GM18909 (cell line): ENCODE results near the gene UGGT2.
"Not testable (repeated sequence)": the region's sequence is repeated elsewhere in the genome, so short reads cannot be mapped to it uniquely, and the experiment has no call there.

ENCODE experiments used
- ATAC-seq: cut with Tn5 transposase; IDR thresholded peaks from one replicate; pipeline ENCODE4 v1.9.1; 2021; ENCODE audit warnings: mild to moderate bottlenecking; ENCODE audit not compliant: unreplicated experiment, poor library complexity

The UGGT2 gene

GRCh38 chr13:95813139-95813538 lies 240.1 kb downstream of the UGGT2 start:
- ATAC-seq, result no peak

- no peak for ATAC-seq
These were observed 243.8 kb downstream of the UGGT2 start for GRCh38 chr13:95809429-95809828.

- ATAC-seq, result no peak
These were observed 247.3 kb downstream of the UGGT2 start for GRCh38 chr13:95805921-95806320.

- ATAC-seq, result no peak
These were observed 251.4 kb downstream of the UGGT2 start for GRCh38 chr13:95801825-95802224.

- ATAC-seq, result no peak
These were observed 252.8 kb downstream of the UGGT2 start for GRCh38 chr13:95800436-95800835.

GRCh38 chr13:95797016-95797415 lies 256.2 kb downstream of the UGGT2 start:
- no peak for ATAC-seq

GRCh38 chr13:95793781-95794180 lies 259.4 kb downstream of the UGGT2 start:
- ATAC-seq, result no peak

- no peak for ATAC-seq
These were observed 260.1 kb downstream of the UGGT2 start for GRCh38 chr13:95793018-95793555.

GRCh38 chr13:95791084-95791722 lies 262.0 kb downstream of the UGGT2 start:
- ATAC-seq, result no peak

GRCh38 chr13:95789315-95789714 lies 263.9 kb downstream of the UGGT2 start:
- not testable (repeated sequence) for ATAC-seq

GRCh38 chr13:95788100-95788463 lies 265.1 kb downstream of the UGGT2 start:
- no peak for ATAC-seq

- ATAC-seq, result no peak
These were observed 265.7 kb downstream of the UGGT2 start for GRCh38 chr13:95787356-95788099.

GRCh38 chr13:95784900-95785290 lies 268.3 kb downstream of the UGGT2 start:
- no peak for ATAC-seq

- no peak for ATAC-seq
These were observed 268.9 kb downstream of the UGGT2 start for GRCh38 chr13:95784161-95784899.

- no peak for ATAC-seq
These were observed 269.5 kb downstream of the UGGT2 start for GRCh38 chr13:95783747-95784146.

- not testable (repeated sequence) for ATAC-seq
These were observed 271.3 kb downstream of the UGGT2 start for GRCh38 chr13:95781940-95782339.

- no peak for ATAC-seq
These were observed 272.2 kb downstream of the UGGT2 start for GRCh38 chr13:95781016-95781415.

- ATAC-seq, result no peak
These were observed 273.7 kb downstream of the UGGT2 start for GRCh38 chr13:95779522-95779921.

GRCh38 chr13:95771905-95772304 lies 281.3 kb downstream of the UGGT2 start:
- no peak for ATAC-seq

GRCh38 chr13:95763601-95764000 lies 289.6 kb downstream of the UGGT2 start:
- no peak for ATAC-seq

GRCh38 chr13:95762626-95763025 lies 290.6 kb downstream of the UGGT2 start:
- not testable (repeated sequence) for ATAC-seq
